Superior temporal gyrus (tissue), 1 donor: ENCODE data around the gene MPRIP.

ENCODE experiments used
- DNase-seq: peaks from one replicate; pipeline ENCODE4 v3.0.0-alpha.2; 2016; ENCODE audit errors: extremely low spot score

The MPRIP gene

DNA sequence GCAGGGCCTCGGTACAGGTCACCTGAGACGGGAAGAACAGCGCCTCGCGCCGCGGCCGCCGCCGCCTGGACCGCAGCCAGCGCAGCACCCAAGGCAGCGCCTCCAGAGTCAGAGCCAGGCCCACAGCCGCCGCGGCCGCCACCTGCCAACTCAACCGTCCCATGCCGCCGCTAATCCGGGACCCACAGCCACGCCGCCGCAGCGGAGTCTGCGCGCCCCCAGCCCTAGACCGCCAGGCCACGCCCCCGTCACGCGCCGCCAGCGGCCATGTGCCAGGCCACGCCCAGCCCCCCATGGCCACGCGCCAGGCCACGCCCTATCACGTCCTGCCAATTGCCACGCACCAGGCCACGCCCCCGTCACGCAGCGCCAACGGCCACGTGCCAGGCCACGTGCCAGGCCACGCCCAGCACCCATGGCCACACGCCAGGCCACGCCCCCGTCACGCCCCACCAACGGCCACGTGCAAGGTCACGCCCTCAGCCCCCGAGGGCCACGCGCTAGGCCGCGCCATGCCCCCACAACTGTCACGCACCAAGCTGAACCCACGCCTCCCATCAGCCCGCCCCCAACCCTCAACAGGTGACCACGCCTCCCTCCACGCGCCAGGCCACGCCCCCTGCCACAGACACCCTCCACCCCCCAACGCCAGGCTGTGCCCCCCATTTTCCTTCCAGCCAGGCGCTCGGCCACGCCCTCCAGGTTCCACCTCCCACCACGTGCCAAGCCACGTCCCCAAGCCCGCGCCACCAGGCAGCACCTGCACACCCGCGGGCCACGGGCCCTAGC is 164.1 kb downstream of the MPRIP start, which contains the start of gene PLD6:
PLD6 (minus strand) TSS at position 210 of the 789 bp plus-strand sequence; CDS start at position 163, 47 bp downstream.
- DNase-seq: no peak

DNA sequence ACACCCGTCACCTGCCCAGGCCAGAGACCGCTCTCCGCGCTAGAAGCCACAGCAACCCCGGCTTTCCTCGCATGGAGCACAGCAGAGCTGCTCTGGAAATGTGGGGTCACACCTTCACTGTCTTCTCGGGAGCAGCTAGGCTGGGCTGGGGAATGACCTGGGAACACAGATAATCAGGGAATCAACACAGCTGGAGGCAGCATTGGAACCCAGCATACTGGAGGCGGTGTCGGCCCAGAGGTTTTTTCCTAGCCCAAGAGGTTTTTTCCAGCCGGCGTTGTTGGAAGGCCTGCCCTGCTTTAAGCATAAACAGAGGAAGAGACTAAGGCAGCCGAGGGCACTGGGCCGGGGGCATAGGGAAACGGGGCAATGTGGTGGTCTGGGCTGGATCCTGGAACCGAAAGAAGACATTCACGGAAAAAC is 164.7 kb downstream of the MPRIP start:
- DNase-seq: no peak

DNA sequence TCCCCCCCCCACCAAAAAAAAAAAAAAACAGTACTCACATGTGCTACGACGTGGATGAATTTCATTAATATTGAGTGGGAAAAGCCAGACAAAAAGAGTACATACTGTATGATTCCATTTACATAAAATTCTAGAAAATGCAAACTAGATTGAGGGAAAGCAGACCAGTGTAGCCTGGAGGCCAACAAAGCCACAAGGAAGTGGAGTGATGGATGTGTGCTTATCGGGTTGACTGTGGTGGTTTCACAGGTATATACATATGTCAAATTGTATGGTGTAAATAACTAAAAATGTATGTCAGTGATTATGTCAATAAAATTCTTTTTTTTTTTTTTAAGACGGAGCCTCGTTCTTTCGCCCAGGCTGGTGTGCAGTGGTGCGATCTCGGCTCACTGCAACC is 165.7 kb downstream of the MPRIP start:
- no peak for DNase-seq

DNA sequence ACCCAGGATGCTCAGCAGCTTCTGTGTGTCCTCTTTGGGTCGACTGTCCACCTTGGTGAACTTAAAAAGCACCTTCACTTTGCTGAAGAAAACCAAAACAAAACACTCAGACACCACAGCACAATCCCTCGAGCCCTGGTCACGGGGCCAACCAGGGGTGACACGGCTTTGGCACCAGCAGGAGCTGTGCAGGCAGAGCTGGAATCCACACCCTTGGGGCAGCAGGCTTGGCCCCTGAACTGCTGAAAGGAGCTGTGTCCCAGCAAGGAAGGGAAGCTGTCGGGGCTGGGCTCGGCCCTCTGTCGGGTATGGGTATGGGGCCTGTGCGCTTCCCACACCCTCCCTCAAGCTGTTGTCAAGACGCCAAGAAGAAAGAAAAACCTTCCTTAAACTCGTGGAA is 171.5 kb downstream of the MPRIP start:
- no peak for DNase-seq

DNA sequence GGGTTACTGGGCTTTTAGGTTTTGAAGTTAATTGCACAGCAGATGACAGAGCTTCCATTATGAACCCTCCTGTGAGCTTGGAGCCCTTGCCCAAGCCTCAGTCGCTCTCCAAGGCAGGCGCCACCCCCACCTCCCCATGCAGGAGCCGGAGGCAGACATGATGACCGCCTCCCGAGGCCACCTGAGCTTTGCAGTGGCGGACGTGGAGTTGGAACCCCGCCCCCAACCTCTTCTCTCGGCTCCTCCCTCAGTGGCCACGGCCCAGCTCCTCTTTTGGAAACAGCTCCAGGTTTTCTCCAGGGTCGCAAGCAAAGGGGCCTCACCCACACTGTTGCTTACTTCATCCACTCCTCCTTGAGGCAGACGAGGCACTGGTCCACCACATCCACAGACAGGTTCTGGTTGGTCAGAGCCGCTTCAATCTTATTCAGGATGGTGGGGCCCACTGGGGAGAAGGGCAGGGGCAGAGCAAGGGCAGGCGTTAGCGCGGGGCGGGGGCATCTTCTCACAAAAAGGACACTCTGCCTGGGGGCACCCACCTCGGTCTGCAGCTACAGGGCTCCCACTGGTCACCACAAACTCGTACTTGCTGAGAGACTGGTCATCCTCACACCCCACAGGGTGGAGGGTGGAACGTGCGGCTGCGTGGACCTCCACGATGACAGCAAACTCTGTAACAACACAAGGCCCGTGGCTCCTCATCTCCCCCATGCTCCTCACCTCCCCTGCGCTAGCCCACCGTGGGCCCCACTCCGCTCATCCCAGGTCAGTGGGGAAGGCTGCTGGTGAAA is 172.6 kb downstream of the MPRIP start:
- DNase-seq: no peak

DNA sequence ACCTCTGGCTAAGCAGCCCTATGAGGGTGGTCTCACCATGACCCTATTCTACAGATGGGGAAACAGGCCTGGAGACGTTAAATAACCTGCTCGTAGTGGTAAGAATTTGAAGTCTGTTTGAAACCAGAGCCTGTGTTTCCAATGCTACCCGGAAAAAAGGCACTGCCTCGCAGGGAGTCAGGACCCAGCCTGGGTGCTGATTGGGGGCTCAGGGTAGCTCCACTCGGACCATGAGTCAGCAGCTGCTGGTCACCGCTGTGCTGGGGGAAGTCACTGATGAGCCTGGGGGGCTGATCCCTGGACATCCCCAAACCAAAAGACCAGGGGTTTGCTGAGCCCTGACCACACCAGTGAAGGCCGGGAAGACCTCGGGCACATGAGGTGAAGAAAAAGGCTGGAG is 173.3 kb downstream of the MPRIP start:
- no peak for DNase-seq

DNA sequence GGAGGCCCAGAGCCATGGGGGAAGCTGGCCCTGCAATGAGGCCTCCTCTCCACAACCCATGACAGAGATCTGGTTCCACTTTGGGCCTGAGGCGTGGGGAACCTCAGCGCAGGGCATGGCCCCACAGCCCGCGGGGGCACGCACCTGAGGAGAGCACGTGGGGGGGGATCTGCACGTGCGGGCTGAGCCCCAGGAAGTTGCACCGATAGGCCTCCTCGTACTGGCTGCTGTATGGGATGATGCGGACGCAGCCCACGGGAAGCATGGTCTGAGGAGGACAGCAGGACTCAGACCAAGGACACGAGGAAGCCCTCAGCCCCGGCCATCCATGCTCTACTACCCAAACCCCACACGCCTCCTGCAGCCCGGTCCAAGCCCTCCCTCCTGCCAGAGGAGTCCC is 174.0 kb downstream of the MPRIP start:
- DNase-seq: no peak

DNA sequence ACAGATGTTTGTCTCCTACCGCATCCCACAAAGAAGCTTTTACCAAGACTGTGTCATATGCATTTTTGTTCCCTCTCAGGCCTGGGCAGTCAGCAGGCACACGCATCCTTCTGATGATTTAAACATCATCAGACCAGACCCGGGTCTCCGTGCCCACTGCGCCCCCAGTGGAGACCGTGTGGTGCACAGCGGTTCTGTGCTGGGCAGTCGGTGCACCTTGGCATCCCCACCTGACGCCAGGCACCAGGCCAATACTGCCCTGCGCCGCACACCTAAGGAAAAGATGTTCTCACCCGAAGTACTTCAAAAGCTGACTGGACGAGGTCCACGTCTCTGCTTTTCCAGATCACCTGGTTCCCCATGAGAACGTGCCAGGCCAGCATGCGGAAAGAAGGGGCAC is 174.5 kb downstream of the MPRIP start:
- DNase-seq: no peak

DNA sequence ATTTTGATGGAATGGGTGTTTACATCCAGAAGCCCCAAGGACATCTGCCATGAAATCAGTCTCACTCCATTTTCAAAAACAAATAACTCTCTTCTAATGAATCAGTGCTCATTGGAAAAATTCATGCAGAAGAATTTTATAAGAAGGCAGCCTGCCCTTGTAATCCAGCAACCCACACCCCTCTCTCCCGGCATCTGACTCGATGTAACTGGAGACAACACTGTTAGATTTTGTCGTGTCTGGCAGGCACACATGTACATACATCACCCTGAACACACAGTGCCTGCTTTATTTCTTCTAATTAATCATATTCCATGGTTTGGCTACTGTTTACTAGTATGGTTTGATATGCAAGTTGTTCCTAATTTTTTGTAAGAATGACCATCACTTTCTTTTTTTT is 175.7 kb downstream of the MPRIP start:
- DNase-seq: no peak

DNA sequence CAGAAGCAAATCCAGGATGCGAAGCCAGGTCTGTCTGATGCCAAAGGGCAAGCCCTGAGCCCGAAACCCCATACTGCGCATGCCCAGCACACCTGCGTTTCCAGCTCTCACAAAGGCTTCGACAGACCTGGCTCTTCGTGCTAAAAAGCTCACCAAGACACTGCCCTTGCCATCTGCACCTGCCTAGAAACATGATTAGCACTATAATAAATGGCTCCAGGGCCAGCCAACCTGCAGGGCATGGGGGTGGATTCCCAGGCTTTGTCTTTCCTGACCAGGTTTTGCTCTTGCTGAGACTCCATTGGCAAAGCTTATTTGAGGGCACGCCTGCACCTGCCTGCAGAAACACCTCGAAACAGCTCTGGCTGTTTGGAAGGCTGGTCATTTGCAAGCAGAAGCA is 178.3 kb downstream of the MPRIP start:
- no peak for DNase-seq

DNA sequence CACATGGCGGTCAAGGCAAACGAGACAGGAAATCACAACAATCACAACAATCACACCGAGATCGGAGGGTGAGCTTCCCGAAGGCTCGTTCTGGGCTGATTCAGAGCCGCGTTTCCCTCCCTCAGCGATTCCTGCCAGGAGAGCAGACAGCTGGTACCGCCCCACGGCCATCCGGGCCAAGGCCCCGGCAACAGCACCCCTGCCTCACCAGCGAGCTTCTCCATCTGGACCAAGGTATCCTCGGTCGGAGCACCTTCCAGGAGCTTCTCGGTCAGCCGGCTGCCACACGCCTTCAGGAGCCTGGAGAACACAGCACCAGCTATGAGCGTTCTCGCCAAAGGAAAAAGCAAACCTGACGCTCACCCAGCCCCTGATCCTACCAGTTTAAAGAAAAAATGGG is 179.1 kb downstream of the MPRIP start:
- DNase-seq: no peak

DNA sequence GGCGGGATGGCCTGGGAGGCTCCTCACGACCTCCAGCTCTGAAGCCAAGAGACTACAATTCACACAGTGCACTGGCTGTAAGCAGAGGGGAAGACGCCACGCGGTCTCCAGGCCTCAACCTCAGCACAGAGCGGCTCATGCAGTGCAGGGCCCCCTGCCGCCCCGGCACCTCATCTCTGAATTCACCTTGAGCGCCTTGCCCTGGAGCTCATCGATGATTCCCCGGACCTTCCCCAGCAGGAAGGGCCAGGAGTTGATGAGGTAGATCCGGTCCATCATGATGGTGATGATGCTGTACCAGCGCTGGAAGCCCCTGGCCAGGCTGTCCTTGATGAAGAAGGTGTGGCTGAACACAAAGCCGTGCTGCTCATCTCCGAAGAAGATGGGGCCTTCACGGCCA is 181.5 kb downstream of the MPRIP start:
- DNase-seq: no peak

DNA sequence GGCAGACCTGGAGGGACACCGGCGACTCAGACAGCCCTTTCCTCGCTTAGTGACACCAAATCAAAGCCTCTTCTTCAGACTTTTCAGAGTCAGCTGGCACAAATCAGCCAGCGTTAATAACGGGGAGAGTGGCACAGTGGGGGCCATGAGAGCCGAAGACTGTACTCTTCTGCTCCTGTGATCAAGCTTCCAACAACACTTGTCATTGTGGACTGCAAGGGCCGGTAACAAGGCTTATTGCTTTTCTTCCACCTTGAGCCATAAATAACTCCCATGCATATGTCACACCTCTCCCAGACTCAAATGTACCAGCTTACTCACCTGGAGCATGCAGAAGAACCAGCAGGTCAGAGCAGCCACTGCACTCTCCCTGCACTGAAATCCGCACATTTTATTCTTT is 181.9 kb downstream of the MPRIP start:
- no peak for DNase-seq

DNA sequence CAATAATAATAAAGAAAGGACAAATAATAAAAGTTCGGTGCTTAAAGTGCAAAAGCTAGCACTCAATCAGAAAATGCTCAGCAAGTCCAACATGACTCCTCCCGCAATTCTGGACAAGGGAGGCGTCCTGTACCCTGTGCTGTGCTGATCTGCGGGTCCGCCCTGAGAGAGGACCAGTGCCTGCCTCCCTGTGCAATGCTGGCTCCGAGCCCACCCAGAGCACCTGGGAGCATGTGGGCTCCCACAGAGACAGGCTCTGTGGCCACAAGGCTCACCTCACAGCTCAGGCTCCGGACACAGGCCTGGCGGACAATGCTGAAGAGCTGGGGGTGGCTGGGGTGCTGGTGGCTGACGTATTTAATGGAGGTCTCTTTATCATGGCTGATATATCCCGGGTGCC is 183.6 kb downstream of the MPRIP start:
- no peak for DNase-seq

DNA sequence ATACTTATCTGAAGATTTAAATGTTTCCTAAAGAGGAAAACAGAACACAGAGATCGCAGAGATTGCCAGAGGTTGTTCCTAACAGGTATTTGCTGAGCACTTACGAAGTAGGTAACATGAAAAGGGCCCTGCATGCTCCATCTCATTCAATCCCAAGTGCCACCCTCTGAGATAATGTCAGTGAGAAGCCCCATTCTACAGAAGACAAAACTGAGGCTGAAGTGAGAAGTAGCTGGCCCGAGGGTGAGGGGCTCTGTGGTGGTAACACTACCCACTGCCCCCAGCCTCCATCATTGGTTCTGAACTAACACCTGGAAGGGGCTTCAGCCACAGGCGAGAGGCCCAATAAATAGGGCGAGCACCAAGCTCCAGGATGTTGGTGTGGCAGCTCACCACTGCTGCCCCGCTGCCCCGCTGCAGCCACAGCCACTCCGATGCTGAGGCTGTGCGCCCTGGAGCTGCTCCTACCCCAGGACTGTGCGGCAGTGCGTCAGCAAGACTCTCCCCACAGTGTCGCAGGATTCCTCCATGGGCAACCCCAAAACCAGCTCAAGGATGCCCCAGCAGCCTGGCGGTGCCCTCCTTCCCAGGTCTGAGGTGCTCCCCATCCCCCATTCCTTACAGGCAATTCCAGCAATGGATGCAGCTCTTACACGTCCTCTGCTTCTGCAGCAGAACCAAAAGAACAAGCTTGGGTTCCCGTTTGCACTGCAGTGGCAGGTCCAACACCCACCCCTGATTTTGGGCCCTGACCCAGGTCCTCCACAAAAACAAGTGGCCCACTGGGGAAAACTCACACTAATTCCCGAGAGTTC is 184.4 kb downstream of the MPRIP start:
- no peak for DNase-seq

DNA sequence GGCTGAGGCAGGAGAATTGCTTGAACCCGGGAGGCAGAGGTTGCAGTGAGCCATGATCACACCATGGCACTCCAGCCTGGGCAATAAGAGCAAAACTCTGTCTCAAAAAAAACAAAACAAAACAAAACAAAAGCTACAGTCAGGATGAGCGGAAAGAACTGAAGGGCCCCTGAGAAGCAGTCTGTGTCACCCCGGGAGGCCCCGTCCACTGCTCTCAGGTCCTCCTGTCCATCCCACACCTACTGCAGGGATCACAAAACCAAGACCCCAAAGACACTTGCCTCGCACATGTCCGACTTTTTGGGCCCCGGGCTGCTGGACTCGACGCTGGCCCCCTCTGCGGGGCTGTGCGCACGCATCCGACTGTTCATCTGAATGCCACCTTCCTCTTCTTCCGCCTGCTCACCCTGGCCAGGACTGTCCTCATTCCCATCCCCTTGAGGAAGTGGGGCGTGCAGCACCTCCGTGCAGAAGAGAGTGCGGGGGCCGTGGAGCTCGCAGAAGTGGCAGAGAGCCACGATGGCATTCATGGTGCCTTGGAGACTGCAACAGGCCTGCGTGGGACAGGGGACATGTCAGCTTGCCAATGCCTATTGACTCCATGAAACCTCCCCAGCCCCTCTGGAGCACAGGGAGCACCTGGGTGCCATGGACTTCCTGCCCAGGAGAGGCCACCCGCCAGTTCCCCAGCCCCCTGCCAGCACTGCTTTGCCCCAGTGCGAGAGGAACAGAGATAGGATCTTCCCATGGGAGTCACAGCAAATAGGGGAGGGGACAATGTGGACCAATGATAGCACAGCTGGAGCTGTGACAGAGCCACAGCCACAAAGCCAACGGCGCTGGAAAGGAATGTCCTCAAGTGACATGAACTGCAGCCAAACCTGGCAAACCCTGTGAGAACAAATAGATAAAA is 185.6 kb downstream of the MPRIP start:
- DNase-seq: no peak

DNA sequence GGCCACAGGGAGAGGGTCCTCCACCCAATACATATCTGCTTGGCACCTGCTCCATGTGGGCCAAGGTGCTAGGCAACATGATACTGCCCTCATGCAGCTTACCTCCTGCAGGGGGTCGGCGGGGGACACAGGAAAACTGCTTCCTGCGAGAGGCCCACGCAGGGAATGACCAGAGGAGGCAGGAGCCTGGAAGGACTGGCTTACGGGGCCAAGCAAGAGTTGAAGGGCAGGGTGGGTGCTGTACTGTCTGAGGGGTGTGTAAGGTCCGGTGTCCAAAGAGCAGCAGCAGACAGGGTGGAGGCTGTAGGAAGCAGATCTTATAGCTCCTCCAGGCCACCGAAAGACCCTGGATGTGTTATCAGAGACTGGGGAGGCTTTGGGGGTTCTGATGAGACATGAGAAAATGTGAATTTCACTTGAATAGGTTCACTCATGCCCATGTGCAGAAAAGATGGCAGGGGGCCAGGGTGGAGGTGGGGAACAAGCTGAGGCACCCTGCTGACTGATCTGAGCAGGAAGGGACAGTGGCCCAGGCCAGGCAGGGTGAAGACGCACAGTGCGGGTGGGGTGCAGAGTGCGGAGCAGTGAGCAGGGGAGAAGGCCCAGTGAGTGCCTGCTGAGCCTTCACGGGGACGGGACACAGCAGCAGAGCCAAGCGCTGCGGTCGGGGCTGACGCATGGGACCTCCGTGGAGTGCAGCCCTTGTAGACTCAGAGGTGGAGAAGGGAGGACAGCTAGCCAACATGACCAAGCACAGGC is 186.4 kb downstream of the MPRIP start:
- DNase-seq: no peak

DNA sequence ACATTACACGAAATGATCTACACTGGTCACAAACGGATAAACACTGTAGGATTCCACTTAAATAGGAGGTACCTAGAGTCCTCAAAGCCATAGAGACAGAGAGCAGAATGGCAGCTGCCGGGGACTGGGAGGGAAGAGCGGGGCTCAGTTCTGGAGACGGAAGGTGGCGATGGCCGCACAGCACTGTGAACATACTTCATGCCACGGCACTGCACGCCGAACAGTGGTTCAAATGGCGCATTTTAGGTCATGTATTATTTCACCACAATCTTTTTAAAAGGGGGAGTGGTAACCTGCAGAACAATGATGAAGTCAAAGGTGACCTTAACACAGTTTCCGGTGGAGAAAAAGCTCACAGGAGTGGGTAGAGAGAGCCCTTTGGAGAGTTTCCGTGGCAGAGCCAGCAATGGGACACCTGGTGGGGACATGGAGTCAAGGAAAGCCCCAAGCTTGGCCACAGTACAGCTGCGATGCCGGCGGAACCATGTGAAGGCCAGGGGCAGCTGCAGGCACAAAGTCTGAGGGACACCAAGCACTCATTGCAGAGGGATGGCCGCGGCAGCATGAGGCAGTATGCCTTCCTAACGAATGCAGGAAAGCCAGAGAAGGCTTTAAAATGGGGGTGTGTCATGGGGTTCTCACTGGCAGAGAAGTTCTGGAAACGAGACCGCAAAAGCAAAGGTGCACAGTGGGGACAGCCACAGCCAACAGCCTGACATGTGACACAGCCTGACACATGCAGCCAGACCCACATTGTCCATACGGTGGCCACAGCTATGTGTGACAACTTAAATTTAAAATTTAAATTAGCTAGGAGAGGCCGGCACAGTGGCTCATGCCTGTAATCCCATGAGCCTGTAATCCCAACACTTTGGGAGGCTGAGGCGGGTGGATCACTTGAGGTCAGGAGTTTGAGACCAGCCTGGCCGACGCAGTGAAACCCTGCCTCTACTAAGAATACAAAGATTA is 187.4 kb downstream of the MPRIP start:
- no peak for DNase-seq

DNA sequence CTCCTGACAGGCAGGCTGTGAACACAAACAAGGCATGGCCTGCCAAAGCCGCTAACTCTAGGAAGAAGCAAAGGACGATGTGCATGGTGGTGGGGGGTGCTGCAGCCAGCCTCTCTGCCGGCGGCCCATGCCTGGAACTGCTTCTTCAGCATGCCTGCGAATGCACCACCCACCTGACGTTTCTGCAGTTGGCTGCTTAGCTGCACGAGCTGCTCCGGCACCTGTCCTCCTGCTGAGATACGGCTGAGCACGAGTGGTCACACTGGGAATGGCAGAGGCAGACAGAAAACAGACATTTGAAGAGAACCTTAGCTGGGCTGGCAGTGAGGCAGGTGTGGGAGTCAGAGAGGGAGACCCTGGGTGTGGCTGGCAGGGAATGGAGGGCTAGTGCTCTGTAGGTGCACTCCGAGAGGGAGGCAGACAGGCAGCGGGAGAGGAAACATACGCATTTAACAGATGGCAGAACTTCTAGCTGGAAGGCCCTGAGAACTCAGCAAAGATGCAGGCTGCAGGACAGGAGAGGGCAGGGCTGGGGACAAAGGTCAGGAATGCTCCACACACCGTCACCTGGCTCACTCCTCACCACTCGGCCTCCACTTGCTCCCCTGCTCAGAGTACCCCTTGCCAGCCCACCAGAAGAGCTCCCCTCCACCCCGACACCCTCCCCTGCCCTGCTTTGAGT is 189.5 kb downstream of the MPRIP start:
- no peak for DNase-seq
